ENCODE data around the gene FILIP1. TPM values are rescaled to one million over a fixed set of nuclear protein-coding genes. Genes with fewer than 3 reads are reported as not detected.

The FILIP1 gene
- total and polyA plus RNA-seq, 12 donors: 16.8 to 269 (median 181) TPM

GRCh38 chr6:75307364-75308004 is 186.1 kb downstream of the FILIP1 start:
- Histone ChIP-seq H3K9me3 (peaks cover 0 to 4% (median 0%) of the 10 kb centered on the region in 11 donors), H3K27me3 (peaks cover 0 to 7% (median 0%) of the 10 kb centered on the region in 7 donors), H3K36me3 (peaks cover 0 to 49% (median 0%) of the 10 kb centered on the region in 9 donors), H3K4me3 (no peak overlapping the region), H3K4me1 (peaks cover 0 to 13% (median 8%) of the 10 kb centered on the region in 9 donors), H3K27ac (no peak overlapping the region)
- TF ChIP-seq CTCF (IDR thresholded peaks at IDR 0.05): no peak
- ATAC-seq (no peak), DNase-seq (no peak)
- intact Hi-C loops (cut with DNase I): loop anchor here in 2 of 10 donors (5.0 to 10.0 kb wide), 2 partner anchors 35 to 197 kb away; no protein-coding TSS in a partner anchor
- WGBS, 2 donors: 73 to 80% methylated on average over 2 of the region's 2 CpGs

GRCh38 chr6:75306064-75306463 is 187.5 kb downstream of the FILIP1 start:
- intact Hi-C loops (cut with DNase I): loop anchor here in 2 of 10 donors (5.0 to 10.0 kb wide), 2 partner anchors 36 to 199 kb away; no protein-coding TSS in a partner anchor
- WGBS, 2 donors: 62 to 66% methylated on average over 3 of the region's 3 CpGs
- ATAC-seq: peak in 2 of 8 donors; percentile 48 to 56

GRCh38 chr6:75305573-75305972 is 188.0 kb downstream of the FILIP1 start:
- Histone ChIP-seq H3K4me3 (no peak overlapping the region), H3K36me3 (peaks cover 0 to 35% (median 0%) of the 10 kb centered on the region in 9 donors), H3K27ac (no peak overlapping the region), H3K4me1 (peaks cover 0 to 21% (median 12%) of the 10 kb centered on the region in 9 donors), H3K9me3 (peaks cover 0 to 4% (median 0%) of the 10 kb centered on the region in 11 donors), H3K27me3 (peaks cover 0 to 7% (median 0%) of the 10 kb centered on the region in 7 donors)
- no peak for DNase-seq
- ATAC-seq: peak in 1 of 8 donors; percentile 22
- intact Hi-C loops (cut with DNase I): loop anchor here in 2 of 10 donors (5.0 to 10.0 kb wide), 2 partner anchors 37 to 199 kb away; no protein-coding TSS in a partner anchor
- 68 to 78% methylated on average over 5 of the region's 5 CpGs for WGBS, 2 donors
- TF ChIP-seq CTCF (IDR thresholded peaks at IDR 0.05): no peak

More at GRCh38 chr6:75306064-75306463, 187.5 kb downstream of the FILIP1 start:
- H3K4me1 ChIP-seq: peaks cover 0 to 16% (median 8%) of the 10 kb centered on the region in 9 donors
- H3K36me3 ChIP-seq: peaks cover 0 to 40% (median 0%) of the 10 kb centered on the region in 9 donors
- peaks cover 0 to 7% (median 0%) of the 10 kb centered on the region in 7 donors for H3K27me3 ChIP-seq
- no peak overlapping the region for H3K27ac ChIP-seq
- no peak for TF ChIP-seq CTCF (IDR thresholded peaks at IDR 0.05)
- no peak overlapping the region for H3K4me3 ChIP-seq
- peaks cover 0 to 4% (median 0%) of the 10 kb centered on the region in 11 donors for H3K9me3 ChIP-seq
- no peak for DNase-seq

GRCh38 chr6:75302280-75302679 is 191.3 kb downstream of the FILIP1 start:
- DNase-seq: no peak
- TF ChIP-seq CTCF (IDR thresholded peaks at IDR 0.05): no peak
- peaks cover 0 to 18% (median 0%) of the 10 kb centered on the region in 9 donors for H3K36me3 ChIP-seq
- no peaks in the 10 kb centered on the region for H3K27me3 ChIP-seq
- WGBS, 2 donors: 96% methylated on average over 3 of the region's 3 CpGs
- peak in 1 of 8 donors; percentile 22 for ATAC-seq
- H3K9me3 ChIP-seq: peaks cover 0 to 4% (median 0%) of the 10 kb centered on the region in 11 donors
- H3K4me1 ChIP-seq: peaks cover 0 to 36% (median 27%) of the 10 kb centered on the region in 9 donors
- H3K27ac ChIP-seq: no peak overlapping the region
- intact Hi-C loops (cut with DNase I): loop anchor here in 6 of 10 donors (5.0 to 10.0 kb wide), 5 partner anchors 45 to 225 kb away; no protein-coding TSS in a partner anchor
- no peak overlapping the region for H3K4me3 ChIP-seq

All from heart right ventricle (tissue), 16 donors.